Spinal cord (tissue), 10 donors: Measurements from ENCODE around the gene ZNF136. TPM values are rescaled to one million over a fixed set of nuclear protein-coding genes. Genes with fewer than 3 reads are reported as not detected.

Experiments
- DNase-seq, 6 donors: peaks; one replicate each; pipeline versions ENCODE4 v3.0.0 to v3.0.0-alpha.2; 2013 to 2015; ENCODE audit warnings: low spot score in 6 of 6, low read depth in 4 of 6
- H3K27ac ChIP-seq: one replicate; pipeline ENCODE4 v1.5.1; 2013; ENCODE audit warnings: low read depth, low read length, control low read depth
- H3K27me3 ChIP-seq: one replicate; pipeline ENCODE4 v1.6.1; 2013; ENCODE audit warnings: low read length; ENCODE audit not compliant: control insufficient read depth, insufficient read depth
- H3K36me3 ChIP-seq: one replicate; pipeline ENCODE4 v1.6.1; 2013; ENCODE audit warnings: low read length; ENCODE audit not compliant: control insufficient read depth, insufficient read depth
- H3K4me1 ChIP-seq: one replicate; pipeline ENCODE4 v1.6.1; 2013; ENCODE audit warnings: low read length; ENCODE audit not compliant: control insufficient read depth, insufficient read depth
- H3K4me3 ChIP-seq: one replicate; pipeline ENCODE4 v1.5.1; 2013; ENCODE audit warnings: low read depth, low read length, control low read depth
- H3K9me3 ChIP-seq: one replicate; pipeline ENCODE4 v1.6.1; 2013; ENCODE audit warnings: low read length; ENCODE audit not compliant: control insufficient read depth, insufficient read depth
- WGBS: methylation state at CpG from one replicate; pipeline ENCODE4 v1.1.5; 2013; ENCODE audit warnings: missing lambda C conversion rate; ENCODE audit not compliant: insufficient coverage; 5-methylcytosine and 5-hydroxymethylcytosine counted together
- long read RNA-seq, 4 donors: transcript quantifications; one replicate each; lab custom pipeline, GENCODE V29; 2026
- polyA plus RNA-seq, 2 donors: library from polyadenylated mRNA; unstranded; fragments of 120-200 nt; gene quantifications; one replicate each; pipeline ENCODE4 v1.2.1, GENCODE V29; 2013; ENCODE audit not compliant: insufficient read length in 2 of 2
- total RNA-seq, 2 donors: library from RNA; depleted of rRNA in 1 of 2; stranded (reverse); fragments of 120-200 nt in 1 of 2; fragments of >200 nt in 1 of 2; gene quantifications; one replicate each; pipeline versions ENCODE4 v1.2.3 to v1.2.4, GENCODE V29; 2013 to 2014
- donor health status: healthy.

Gene ZNF136
- total RNA-seq (10 to 100 TPM; 18.7 to 25.2 TPM), polyA plus RNA-seq (10 to 100 TPM; 13.3 to 15.3 TPM)
- long read RNA-seq, donor 1, partial matches to known transcripts = 0 of 3 reads
- long read RNA-seq, donor 1, other reads (novel, unspliced or antisense) = 0 of 3 reads
- long read RNA-seq, donor 2, partial matches to known transcripts = 0 of 2 reads
- long read RNA-seq, donor 2, other reads (novel, unspliced or antisense) = 0 of 2 reads
- long read RNA-seq, donor 3, partial matches to known transcripts = 0 of 2 reads
- long read RNA-seq, donor 3, other reads (novel, unspliced or antisense) = 0 of 2 reads
- long read RNA-seq, donor 4, partial matches to known transcripts = 0 of 1 reads
- long read RNA-seq, donor 4, other reads (novel, unspliced or antisense) = 0 of 1 reads

GRCh38 chr19:12162882-12163806 is at the start of gene ZNF136:
Gene ZNF136, plus strand, starts transcription at chr19:12163096. Its CDS starts 108 bp downstream, at chr19:12163204.
- no peaks in the 10 kb centered on the region for H3K27me3 ChIP-seq
- peak within 1 kb of the TSS; percentile 96 for H3K4me3 ChIP-seq
- WGBS = under 1% methylated on average over 44 of the region's 57 CpGs
- H3K4me1 ChIP-seq = peaks cover 10% of the 10 kb centered on the region
- no peaks in the 10 kb centered on the region for H3K9me3 ChIP-seq
- no peaks in the 10 kb centered on the region for H3K36me3 ChIP-seq
- peak within 1 kb of the TSS; percentile 97 for H3K27ac ChIP-seq
- DNase-seq = peak; percentile 88 to 98 (median 91)

GRCh38 chr19:12113121-12113520 is 49.8 kb upstream of the ZNF136 start:
- no peak overlapping the region for H3K4me3 ChIP-seq
- 87% methylated on average over 3 of the region's 5 CpGs for WGBS

DNA sequence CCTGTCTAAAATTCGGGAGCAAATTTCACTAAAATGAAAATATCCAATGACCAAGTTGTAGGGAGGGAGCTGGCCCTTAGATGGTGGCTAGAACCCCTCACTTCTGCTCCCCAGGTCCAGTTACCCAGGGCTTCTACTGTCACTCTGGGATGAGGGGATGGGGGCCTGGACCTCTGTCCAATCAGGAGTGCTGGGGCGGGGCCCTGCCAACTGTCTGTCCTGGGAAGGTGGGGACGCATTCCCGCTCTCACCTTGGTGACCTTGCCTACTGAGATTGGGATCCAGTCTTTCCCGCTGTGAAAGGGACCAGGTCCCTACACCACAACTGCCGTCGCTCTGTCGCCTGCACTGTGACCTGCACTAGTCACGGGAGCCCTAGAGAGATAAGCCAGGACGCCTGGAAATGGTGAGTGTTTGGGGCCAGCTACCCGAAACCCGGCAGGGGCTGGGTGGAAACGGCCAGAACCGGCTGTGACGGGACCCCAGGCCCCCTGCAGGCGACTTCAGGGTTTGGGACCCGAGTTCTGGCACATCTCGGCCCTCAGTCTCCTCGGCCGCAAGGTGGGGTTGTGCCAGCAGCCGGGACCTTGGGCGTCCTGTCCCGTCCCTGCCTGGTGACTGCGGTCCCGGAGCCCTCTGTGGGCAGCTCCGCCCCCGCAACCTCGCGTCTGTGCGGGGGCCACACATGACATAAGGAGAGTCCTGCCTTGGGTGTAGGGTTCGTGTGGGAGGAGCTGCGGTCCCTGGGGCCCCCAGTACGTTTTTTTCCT is 45.5 kb upstream of the ZNF136 start:
- Histone ChIP-seq H3K27ac (no peak overlapping the region), H3K27me3 (no peaks in the 10 kb centered on the region), H3K36me3 (peaks cover 10% of the 10 kb centered on the region), H3K9me3 (no peaks in the 10 kb centered on the region), H3K4me1 (no peaks in the 10 kb centered on the region), H3K4me3 (no peak overlapping the region)
- 86% methylated on average over 23 of the region's 33 CpGs for WGBS
- no peak for DNase-seq

More at GRCh38 chr19:12113121-12113520, 49.8 kb upstream of the ZNF136 start:
- Histone ChIP-seq H3K27me3 (no peaks in the 10 kb centered on the region), H3K9me3 (peaks cover 2% of the 10 kb centered on the region), H3K36me3 (peaks cover 10% of the 10 kb centered on the region), H3K27ac (no peak overlapping the region), H3K4me1 (no peaks in the 10 kb centered on the region)
- DNase-seq = no peak

- no peaks in the 10 kb centered on the region for H3K36me3 ChIP-seq
- WGBS = no CpG with 5 or more reads among the region's 2 CpGs
- no peak overlapping the region for H3K27ac ChIP-seq
- H3K27me3 ChIP-seq = no peaks in the 10 kb centered on the region
- no peak for DNase-seq
- H3K9me3 ChIP-seq = no peaks in the 10 kb centered on the region
- H3K4me1 ChIP-seq = no peaks in the 10 kb centered on the region
- H3K4me3 ChIP-seq = no peak overlapping the region
Observed at GRCh38 chr19:12126707-12127106, 36.2 kb upstream of the ZNF136 start.

GRCh38 chr19:12133069-12133468 is 29.8 kb upstream of the ZNF136 start:
- Histone ChIP-seq H3K27ac (no peak overlapping the region), H3K4me3 (no peak overlapping the region), H3K27me3 (no peaks in the 10 kb centered on the region), H3K9me3 (peaks cover 5% of the 10 kb centered on the region), H3K4me1 (peaks cover under 1% of the 10 kb centered on the region), H3K36me3 (peaks cover 43% of the 10 kb centered on the region)
- 80% methylated on average over 1 of the region's 3 CpGs for WGBS
- DNase-seq = no peak

GRCh38 chr19:12137221-12137940 is 25.5 kb upstream of the ZNF136 start:
- H3K4me3 ChIP-seq = no peak overlapping the region
- 84% methylated on average over 7 of the region's 7 CpGs for WGBS
- peaks cover 21% of the 10 kb centered on the region for H3K4me1 ChIP-seq
- no peaks in the 10 kb centered on the region for H3K27me3 ChIP-seq
- no peak overlapping the region for H3K27ac ChIP-seq
- DNase-seq = no peak
- peaks cover 50% of the 10 kb centered on the region for H3K36me3 ChIP-seq
- peaks cover 5% of the 10 kb centered on the region for H3K9me3 ChIP-seq

DNA sequence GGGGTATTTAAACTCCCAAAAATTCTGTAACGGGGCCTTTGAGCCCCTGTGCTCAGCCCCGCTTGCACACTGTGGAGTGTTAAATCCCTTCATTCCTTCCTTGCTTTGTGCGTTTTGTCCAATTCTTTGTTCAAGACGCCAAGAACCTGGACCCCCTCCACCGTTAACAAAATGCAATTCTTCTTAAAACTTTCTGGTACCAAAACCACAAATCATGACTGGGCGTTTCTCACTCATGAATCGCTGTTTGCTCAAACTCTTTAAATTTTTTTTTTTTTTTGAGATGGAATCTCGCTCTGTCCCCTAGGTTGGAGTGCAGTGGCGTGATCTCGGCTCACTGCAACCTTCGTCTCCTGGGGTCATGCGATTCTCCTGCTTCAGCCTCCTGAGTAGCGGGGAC is 23.6 kb upstream of the ZNF136 start:
- WGBS = 11% methylated on average over 11 of the region's 13 CpGs
- Histone ChIP-seq H3K27ac (peak overlapping the region; percentile 97), H3K4me3 (peak overlapping the region; percentile 91), H3K27me3 (no peaks in the 10 kb centered on the region), H3K36me3 (peaks cover 44% of the 10 kb centered on the region), H3K9me3 (no peaks in the 10 kb centered on the region), H3K4me1 (peaks cover 21% of the 10 kb centered on the region)
- peak in 2 of 6 donors; percentile 2 to 11 for DNase-seq

DNA sequence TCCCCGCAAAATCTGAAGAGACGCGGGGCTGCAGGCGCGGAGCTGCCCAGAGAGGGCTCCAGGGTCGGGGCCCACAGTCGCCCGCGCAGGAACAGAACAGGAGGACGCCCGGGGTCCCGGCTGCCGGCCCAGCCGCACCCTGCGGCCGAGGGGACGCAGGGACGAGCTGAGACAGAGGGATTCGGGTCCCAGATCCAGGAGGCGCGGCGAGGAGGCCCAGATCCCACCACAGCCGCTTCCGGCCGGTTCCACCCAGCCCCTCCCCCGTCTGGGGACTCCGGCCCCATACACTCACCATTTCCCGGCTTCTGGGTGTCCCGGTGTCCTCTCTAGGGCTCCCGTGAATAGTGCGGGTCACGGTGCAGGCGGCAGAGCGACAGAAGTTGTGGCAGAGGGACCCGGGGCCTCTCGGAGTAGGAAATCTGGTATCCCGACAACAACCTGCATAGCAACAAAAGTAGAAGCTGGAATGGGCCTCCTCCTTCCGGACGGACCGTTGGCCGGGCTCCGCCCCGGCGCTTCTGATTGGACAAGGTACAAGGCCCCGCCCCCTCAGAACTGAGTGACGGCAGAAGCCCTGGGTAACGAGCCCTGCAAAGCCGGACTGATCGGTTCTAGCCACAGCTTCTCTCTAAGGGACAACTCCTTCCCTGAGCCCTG is 22.9 kb upstream of the ZNF136 start, which contains the start of gene ZNF20:
Gene ZNF20, minus strand, starts transcription at position 466 of the 660 bp plus-strand sequence. Its CDS starts 168 bp downstream, at position 298.
- peak; percentile 83 to 98 (median 92) for DNase-seq
- H3K4me1 ChIP-seq = peaks cover 21% of the 10 kb centered on the region
- no peaks in the 10 kb centered on the region for H3K27me3 ChIP-seq
- peaks cover 42% of the 10 kb centered on the region for H3K36me3 ChIP-seq
- peak within 1 kb of the TSS; percentile 91 for H3K4me3 ChIP-seq
- no peaks in the 10 kb centered on the region for H3K9me3 ChIP-seq
- whole genome bisulfite sequencing = 0% methylated on average over 49 of the region's 49 CpGs
- peak within 1 kb of the TSS; percentile 97 for H3K27ac ChIP-seq
